MG63 (cell line): ENCODE data around the gene DLK1. TPM values are rescaled to one million over a fixed set of nuclear protein-coding genes. Genes with fewer than 3 reads are reported as not detected.

Experiments used
- DNase-seq: peaks from one replicate; pipeline ENCODE4 v3.0.0-alpha.2; 2020
- H3K27me3 ChIP-seq: fragments of 250-450 bp; sonication (Bioruptor Pico); 2 replicates; pipeline ENCODE4 v1.5.1; 2020; ENCODE audit warnings: mild to moderate bottlenecking, moderate library complexity
- H3K36me3 ChIP-seq: fragments of 250-450 bp; sonication (Bioruptor Pico); 2 replicates; pipeline ENCODE4 v1.5.1; 2020; ENCODE audit warnings: mild to moderate bottlenecking, moderate library complexity
- H3K4me3 ChIP-seq: fragments of 250-450 bp; sonication (Bioruptor Pico); 2 replicates; pipeline ENCODE4 v1.5.1; 2020; ENCODE audit warnings: mild to moderate bottlenecking, moderate library complexity
- H3K9me3 ChIP-seq: fragments of 250-450 bp; sonication (Bioruptor Pico); 2 replicates; pipeline ENCODE4 v1.5.1; 2020; ENCODE audit warnings: mild to moderate bottlenecking, moderate library complexity
- total RNA-seq: library from RNA; depleted of rRNA; stranded (reverse); fragments of >200 nt; shearing (Covaris generic); gene quantifications from 2 replicates; pipeline ENCODE4 v1.2.3, GENCODE V29; 2014; ENCODE audit warnings: low replicate concordance

DLK1 gene
- total RNA-seq, 1 experiment from 2014 or later, result not detected

DNA sequence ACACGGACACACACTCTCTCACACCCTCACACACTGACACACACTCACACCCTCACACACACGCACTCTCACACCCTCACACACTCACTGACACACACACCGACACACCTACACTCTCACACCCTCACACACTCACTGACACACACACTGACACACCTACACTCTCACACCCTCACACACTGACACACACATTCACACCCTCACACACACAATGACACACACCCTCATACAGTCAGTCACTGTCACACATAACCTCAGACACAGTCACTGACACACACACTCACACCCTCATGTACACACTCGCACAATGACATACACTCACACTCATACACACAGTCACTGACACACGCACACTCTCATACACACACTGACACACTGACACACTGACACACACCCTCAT is 19.8 kb upstream of the DLK1 start:
- H3K4me3 ChIP-seq, result no peak overlapping the region
- no peak for DNase-seq
- H3K27me3 ChIP-seq, result no peaks in the 10 kb centered on the region
- no peaks in the 10 kb centered on the region for H3K36me3 ChIP-seq
- H3K9me3 ChIP-seq, result no peaks in the 10 kb centered on the region

DNA sequence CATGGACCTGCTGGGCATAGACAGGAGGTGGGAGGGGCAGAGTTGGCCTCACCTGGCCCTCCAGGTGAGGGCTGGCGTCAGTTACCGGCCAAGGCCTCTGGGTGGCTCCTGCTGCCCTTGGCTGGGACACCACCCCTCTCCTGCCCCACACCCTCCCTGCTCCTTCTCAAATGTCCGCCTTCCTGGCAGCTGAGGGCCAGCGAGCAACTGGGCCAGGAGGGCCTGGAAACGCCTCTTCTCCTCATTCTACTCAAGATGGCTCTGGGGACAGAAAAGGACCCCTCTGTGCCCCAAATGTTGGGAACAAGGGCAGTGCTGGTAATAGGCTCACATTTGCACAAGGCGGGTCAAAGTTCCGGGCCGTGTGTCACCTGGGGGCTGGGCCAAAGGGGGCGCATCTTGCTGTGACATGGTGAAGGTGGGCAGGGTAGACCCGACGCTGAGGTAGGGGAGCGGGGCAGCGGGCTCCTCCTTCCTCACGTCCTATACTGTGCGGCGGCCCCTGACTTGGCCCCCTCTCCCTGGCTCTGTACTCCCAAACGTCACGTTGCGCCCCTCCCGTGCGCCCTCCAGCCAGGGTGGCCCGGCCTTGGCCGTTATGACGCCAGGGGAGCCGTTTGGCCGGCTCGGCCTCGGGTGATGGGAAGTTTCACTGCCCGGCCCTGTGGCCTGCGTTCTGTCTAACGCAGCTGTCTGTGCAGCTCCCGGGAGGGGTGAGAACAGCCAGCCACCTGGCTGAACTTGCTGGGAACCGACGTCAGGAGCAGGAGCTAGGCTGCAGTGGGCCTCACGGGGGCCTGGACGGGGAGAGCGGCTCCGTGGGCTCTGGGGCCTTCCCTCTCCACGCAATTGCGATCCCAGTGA is 18.0 kb upstream of the DLK1 start:
- Histone ChIP-seq H3K9me3 (no peaks in the 10 kb centered on the region), H3K4me3 (no peak overlapping the region), H3K27me3 (no peaks in the 10 kb centered on the region), H3K36me3 (no peaks in the 10 kb centered on the region)
- DNase-seq, result no peak

- no peak for DNase-seq
- Histone ChIP-seq H3K36me3 (no peaks in the 10 kb centered on the region), H3K9me3 (no peaks in the 10 kb centered on the region), H3K27me3 (no peaks in the 10 kb centered on the region), H3K4me3 (no peak overlapping the region)
Measured at GRCh38 chr14:100709289-100710284, 17.1 kb upstream of the DLK1 start.

DNA sequence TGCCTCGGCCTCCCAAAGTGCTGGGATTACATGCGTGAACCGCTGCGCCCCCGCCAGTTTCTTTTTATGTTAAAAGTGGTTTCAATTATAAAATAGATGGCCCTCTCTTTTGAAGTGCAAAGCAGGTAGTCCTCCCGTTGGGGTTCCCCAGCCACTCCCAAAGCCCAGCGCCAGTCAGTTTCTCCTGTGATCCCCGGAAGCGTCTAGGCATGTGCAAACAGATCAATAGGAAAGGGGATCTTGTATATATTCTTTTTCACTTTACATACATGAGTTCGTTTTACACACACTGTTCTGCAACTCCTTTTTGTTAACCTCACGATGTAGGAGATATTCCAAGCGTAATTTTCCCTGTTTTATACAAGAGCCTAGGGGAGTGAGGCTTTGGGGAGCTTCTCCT is 16.3 kb upstream of the DLK1 start:
- Histone ChIP-seq H3K4me3 (no peak overlapping the region), H3K9me3 (no peaks in the 10 kb centered on the region), H3K36me3 (no peaks in the 10 kb centered on the region), H3K27me3 (no peaks in the 10 kb centered on the region)
- no peak for DNase-seq

DNA sequence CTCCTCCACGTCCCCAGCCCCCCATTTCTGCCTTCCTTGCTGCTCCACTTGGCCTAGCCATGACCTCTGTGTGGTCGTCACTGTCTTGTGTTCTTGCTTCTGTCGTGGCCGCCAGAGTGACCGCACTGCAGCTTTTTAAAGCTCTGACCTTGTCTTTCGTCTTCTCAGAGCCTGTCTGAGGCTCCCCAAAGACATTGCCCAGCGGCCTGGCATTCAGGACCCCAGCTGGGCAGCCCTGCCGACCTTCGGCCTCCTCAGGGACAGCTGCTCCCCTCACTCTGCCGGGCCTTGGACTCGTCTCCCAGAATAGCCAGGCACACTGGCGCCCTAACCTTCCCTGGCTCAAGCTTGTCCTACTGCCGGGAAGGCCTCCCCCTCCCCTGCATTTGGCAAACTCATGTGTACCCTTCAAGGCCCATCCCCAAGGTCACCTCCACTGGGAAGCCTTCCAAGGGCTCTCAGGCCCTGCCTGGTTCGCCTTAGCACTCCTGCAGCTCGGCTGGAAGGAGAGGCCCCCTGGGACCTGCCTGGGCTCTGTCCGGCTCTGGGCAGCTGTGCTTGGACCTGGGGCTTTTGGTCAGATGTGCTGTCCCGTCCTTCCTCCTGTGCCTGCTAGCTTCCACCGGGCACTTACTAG is 15.7 kb upstream of the DLK1 start:
- Histone ChIP-seq H3K4me3 (no peak overlapping the region), H3K36me3 (no peaks in the 10 kb centered on the region), H3K27me3 (no peaks in the 10 kb centered on the region), H3K9me3 (no peaks in the 10 kb centered on the region)
- no peak for DNase-seq

- Histone ChIP-seq H3K9me3 (no peaks in the 10 kb centered on the region), H3K36me3 (no peaks in the 10 kb centered on the region), H3K4me3 (no peak overlapping the region), H3K27me3 (no peaks in the 10 kb centered on the region)
- no peak for DNase-seq
Measured at GRCh38 chr14:100711493-100711892, 15.2 kb upstream of the DLK1 start.

GRCh38 chr14:100712490-100712889 is 14.2 kb upstream of the DLK1 start:
- Histone ChIP-seq H3K4me3 (no peak overlapping the region), H3K27me3 (no peaks in the 10 kb centered on the region), H3K9me3 (no peaks in the 10 kb centered on the region), H3K36me3 (no peaks in the 10 kb centered on the region)
- no peak for DNase-seq

- H3K36me3 ChIP-seq, result no peaks in the 10 kb centered on the region
- H3K4me3 ChIP-seq, result no peak overlapping the region
Measured at GRCh38 chr14:100713705-100714104, 13.0 kb upstream of the DLK1 start.

DNA sequence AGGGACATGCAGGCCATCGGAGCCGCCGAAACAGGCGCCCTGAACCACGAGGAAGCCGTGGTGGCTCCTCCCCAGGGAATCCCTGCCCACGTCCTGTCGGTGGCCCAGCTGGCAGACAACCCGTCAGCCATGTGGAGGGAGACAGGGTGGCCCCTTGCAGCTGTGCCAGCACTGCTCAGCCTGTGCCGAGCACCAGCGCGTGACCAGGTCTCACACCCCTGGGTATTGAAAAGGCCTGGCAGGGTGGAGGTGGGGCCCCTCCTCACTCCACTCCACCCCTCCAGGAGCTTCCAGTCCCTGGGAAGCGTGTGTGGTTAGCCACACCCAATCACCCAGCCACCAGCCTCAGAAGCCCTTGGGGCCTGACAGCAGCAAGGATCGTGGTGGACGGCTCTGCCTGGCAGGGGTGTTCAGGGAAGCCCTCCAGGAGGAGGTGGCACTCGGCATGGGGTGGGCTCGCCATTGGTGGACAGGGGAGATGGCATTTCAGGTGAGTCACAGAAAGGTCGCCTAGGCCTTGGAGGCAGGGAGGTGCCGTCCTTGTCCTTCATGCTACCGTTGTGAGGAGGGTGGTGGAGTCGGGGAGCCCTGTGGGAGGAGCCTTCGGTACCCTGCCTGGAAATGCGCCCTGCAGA is 12.3 kb upstream of the DLK1 start:
- DNase-seq, result no peak
- Histone ChIP-seq H3K4me3 (no peak overlapping the region), H3K36me3 (no peaks in the 10 kb centered on the region), H3K27me3 (no peaks in the 10 kb centered on the region), H3K9me3 (no peaks in the 10 kb centered on the region)

More at GRCh38 chr14:100713705-100714104, 13.0 kb upstream of the DLK1 start:
- no peak for DNase-seq
- Histone ChIP-seq H3K9me3 (no peaks in the 10 kb centered on the region), H3K27me3 (no peaks in the 10 kb centered on the region)

GRCh38 chr14:100715332-100715731 is 11.4 kb upstream of the DLK1 start:
- Histone ChIP-seq H3K36me3 (no peaks in the 10 kb centered on the region), H3K4me3 (no peak overlapping the region), H3K9me3 (no peaks in the 10 kb centered on the region), H3K27me3 (no peaks in the 10 kb centered on the region)
- DNase-seq, result no peak

GRCh38 chr14:100715803-100716202 is 10.9 kb upstream of the DLK1 start:
- DNase-seq, result no peak

DNA sequence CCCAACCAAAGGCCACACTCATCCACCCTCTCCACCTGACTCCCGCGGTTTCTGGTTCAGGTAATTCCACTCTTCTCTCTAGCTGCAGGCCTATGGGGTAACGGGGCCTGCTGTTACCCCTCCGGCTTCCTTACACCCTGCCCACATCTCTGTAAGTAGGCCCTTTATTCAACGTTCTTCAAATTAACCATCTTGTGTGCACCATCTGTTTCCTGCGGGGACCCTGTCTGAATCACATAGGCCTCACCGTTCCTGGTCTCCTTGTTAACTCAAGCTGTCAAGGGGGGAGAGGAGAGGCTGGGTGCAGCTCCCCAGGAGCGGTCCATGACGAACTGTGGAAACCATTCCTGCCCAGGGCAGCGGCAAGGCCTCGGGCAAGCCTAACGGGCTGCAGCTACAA is 9.3 kb upstream of the DLK1 start:
- Histone ChIP-seq H3K9me3 (no peaks in the 10 kb centered on the region), H3K4me3 (no peak overlapping the region), H3K36me3 (no peaks in the 10 kb centered on the region), H3K27me3 (no peaks in the 10 kb centered on the region)
- DNase-seq, result no peak

More at GRCh38 chr14:100715803-100716202, 10.9 kb upstream of the DLK1 start:
- Histone ChIP-seq H3K36me3 (no peaks in the 10 kb centered on the region), H3K9me3 (no peaks in the 10 kb centered on the region), H3K27me3 (no peaks in the 10 kb centered on the region), H3K4me3 (no peak overlapping the region)

- no peaks in the 10 kb centered on the region for H3K27me3 ChIP-seq
- no peaks in the 10 kb centered on the region for H3K9me3 ChIP-seq
Measured at GRCh38 chr14:100719976-100720520, 6.6 kb upstream of the DLK1 start.

DNA sequence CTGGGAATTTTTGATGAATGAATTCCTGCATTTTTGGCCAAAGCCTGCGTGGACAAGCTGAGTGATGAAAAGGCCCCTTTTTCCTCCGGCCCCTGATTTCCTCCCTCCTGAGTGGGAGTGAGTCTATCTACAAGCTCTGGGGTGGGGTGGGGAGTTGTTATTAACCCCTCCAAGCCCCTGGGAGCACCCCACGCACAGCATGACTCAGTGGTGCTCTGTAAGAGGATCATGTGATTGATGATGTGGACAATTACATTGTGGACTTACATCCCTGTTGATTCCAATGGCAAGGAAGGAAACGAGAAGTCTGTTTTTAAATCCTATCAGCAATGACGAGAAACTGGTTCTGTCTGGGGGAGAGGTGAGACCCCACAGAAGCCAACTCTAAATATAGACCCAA is 5.1 kb upstream of the DLK1 start:
- no peaks in the 10 kb centered on the region for H3K9me3 ChIP-seq
- H3K4me3 ChIP-seq, result no peak overlapping the region
- no peaks in the 10 kb centered on the region for H3K27me3 ChIP-seq
- H3K36me3 ChIP-seq, result no peaks in the 10 kb centered on the region
- no peak for DNase-seq

More at GRCh38 chr14:100719976-100720520, 6.6 kb upstream of the DLK1 start:
- no peaks in the 10 kb centered on the region for H3K36me3 ChIP-seq
- DNase-seq, result no peak
- no peak overlapping the region for H3K4me3 ChIP-seq

- no peaks in the 10 kb centered on the region for H3K36me3 ChIP-seq
- DNase-seq, result no peak
- no peaks in the 10 kb centered on the region for H3K9me3 ChIP-seq
- H3K27me3 ChIP-seq, result no peaks in the 10 kb centered on the region
- no peak overlapping the region for H3K4me3 ChIP-seq
Measured at GRCh38 chr14:100722367-100722766, 4.3 kb upstream of the DLK1 start.

- H3K27me3 ChIP-seq, result no peaks in the 10 kb centered on the region
- DNase-seq, result no peak
- no peak overlapping the region for H3K4me3 ChIP-seq
- H3K36me3 ChIP-seq, result no peaks in the 10 kb centered on the region
- H3K9me3 ChIP-seq, result no peaks in the 10 kb centered on the region
Measured at GRCh38 chr14:100723135-100723829, 3.4 kb upstream of the DLK1 start.
